Measurements from ENCODE around the gene MYADM.

MYADM gene, protein sequence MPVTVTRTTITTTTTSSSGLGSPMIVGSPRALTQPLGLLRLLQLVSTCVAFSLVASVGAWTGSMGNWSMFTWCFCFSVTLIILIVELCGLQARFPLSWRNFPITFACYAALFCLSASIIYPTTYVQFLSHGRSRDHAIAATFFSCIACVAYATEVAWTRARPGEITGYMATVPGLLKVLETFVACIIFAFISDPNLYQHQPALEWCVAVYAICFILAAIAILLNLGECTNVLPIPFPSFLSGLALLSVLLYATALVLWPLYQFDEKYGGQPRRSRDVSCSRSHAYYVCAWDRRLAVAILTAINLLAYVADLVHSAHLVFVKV

DNA sequence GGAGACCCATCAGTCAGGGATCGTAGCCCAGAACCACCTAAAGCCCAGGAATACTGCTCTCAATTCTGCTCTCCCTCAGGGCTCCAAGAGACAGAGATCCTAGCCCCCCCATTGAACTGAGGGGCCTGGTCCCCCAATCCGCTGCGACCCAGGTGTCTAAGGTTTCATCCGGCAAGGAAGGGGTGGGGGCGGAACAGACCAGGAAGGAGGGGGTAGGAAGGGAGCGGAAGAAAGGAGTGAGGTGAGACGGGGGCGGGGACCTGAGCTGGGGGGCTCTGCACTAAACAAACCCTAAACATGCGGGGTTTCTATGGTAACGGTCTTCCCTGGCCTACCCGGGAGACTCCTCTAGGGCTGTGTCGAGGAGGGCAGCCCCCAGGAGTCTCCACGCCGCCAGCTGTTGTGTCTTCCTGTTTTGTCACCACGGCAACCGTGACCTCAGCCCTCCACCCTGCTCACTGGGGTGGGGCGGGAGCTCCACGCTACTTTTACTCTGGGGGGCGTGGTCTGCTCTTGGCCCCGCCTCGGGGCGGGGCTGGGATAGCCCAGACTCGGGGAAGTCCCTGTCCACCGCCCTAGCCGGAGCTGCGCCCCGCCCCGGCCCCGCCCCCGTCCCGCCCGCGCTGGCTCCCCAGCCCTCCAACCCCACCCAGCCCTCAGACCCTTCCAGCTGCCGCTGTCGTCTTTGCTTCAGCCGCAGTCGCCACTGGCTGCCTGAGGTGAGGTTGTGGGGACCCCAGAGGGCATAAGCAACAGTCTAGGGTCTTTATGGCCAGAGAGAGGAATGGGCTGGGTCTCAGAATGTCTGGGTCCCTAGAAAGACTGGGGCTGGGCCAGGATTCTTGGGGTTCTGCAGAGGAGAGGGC lies at the start of gene MYADM:
Gene MYADM (plus strand): TSS at position 659 of the 866 bp plus-strand sequence. CDS start 5,647 bp downstream, outside the sequence.
- TF ChIP-seq, protein P1, sequence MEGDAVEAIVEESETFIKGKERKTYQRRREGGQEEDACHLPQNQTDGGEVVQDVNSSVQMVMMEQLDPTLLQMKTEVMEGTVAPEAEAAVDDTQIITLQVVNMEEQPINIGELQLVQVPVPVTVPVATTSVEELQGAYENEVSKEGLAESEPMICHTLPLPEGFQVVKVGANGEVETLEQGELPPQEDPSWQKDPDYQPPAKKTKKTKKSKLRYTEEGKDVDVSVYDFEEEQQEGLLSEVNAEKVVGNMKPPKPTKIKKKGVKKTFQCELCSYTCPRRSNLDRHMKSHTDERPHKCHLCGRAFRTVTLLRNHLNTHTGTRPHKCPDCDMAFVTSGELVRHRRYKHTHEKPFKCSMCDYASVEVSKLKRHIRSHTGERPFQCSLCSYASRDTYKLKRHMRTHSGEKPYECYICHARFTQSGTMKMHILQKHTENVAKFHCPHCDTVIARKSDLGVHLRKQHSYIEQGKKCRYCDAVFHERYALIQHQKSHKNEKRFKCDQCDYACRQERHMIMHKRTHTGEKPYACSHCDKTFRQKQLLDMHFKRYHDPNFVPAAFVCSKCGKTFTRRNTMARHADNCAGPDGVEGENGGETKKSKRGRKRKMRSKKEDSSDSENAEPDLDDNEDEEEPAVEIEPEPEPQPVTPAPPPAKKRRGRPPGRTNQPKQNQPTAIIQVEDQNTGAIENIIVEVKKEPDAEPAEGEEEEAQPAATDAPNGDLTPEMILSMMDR (IDR thresholded peaks at IDR 0.05) = no peak

DNA sequence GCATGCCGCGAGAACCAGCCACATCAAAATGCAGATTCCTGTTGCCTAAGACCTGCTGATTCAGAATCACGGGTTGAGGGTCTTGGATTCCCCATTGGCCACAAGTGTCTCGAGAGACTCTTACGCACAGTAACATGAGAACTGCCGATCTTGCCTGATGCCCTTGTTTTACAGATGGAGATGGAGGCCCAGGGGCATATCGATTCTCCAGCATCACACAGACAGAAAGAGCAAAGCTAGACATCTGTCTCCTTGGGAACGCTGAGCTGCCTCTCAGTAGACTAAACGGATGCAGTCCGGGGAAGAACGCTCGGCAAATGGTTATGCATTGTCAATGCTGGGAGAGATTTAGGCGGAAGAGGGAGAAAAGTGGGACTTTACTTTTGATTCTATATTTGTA lies 48.9 kb upstream of the MYADM start:
- TF ChIP-seq, protein P1 (IDR thresholded peaks at IDR 0.05) = no peak

DNA sequence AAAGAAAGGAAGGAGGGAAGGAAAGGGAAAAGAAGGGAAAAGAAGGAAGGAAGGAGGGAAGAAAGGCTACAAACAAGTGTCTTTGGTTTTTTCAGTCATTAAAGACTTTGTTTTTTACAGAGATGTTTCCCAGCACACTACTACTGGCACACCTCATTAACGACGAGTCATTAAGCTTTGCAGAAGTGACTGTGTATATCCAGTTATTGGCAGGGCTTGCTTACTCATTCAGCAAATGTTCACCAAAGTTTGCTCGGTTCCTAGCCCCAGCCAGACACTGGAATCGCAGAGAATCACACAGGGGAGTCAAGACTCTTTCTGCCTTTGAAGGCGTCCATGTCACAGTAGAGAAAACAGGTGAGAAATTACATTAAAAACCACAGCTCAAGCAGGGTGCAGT lies 47.8 kb upstream of the MYADM start:
- TF ChIP-seq, protein P1 (IDR thresholded peaks at IDR 0.05) = no peak

DNA sequence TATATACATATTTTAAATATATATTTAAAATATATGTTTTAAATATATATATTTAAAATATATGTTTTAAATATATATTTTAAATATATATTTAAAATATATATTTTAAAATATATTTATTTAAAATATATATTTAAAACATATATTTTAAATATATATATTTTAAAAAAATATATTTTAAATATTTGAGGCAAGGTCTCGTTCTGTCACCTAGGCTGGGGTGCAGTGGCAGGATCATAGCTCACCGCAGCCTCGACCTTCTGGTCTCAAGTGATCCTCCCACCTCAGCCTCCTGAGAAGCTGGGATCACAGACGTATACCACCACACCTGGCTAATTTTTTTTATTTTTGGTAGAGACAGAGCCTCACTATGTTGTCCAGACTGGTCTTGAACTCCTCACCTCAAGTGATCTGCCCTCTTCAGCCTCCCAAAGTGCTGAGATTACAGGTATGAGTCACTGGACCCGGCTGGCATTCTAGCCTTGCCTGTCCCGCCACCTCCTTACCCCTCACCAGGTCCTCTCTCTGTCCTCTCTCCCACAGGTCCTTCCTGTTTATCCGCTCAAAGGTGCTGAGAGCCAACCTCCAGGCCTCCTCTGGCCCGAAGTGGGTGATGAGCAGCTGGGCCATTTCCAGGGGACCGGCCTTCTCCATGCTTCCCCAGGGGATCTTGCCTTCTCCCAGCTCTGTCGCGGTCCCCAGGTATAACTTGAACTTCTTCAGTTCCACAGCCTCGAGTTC lies 44.1 kb upstream of the MYADM start:
- TF ChIP-seq, protein P1 (IDR thresholded peaks at IDR 0.05) = no peak

DNA sequence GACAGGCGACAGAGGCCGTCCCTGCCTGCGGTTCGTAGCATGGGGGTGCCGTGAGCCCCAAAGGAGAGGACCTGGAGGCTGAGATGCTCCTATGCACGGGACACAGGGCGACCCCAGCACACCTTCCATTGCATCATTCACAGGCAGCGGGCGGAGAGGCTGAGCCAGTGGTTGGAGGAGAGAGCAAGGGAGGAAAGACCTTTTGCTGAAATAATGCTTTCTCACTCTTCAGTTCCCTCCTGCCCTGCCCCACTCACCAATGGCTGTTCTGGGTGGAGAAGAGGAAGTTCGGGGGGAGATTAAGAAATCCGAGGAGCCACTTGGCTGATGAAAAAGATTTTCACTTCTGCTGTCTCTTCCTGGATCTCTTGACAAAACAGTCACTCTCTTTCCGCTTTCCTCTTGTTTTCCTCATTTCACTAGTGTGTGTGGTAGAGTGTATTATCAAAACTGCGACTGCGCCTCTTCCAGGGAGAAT lies 43.5 kb upstream of the MYADM start, which contains the start of gene NLRP12:
Gene NLRP12 (minus strand): TSS at position 181 of the 478 bp plus-strand sequence. CDS start 140 bp downstream, at position 41.
- TF ChIP-seq, protein P1 (IDR thresholded peaks at IDR 0.05) = no peak

DNA sequence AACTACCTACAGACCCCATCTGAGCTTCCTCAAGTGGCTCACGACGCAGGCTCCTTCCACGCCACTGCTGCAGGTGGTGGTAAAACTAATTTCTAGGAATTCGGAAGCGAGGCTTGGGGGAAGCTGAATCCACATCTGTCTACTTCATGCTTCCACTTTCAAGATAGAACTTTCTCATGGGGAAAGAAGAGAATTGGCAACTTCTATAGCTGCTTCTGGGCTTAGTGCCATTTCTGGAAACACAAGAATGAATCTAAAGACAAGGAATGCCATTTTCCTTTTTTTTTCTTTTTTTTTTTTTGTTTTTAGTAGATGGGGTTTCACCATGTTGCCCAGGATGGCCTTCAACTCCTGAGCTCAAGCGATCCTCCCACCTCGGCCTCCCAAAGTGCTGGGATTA lies 40.8 kb upstream of the MYADM start:
- TF ChIP-seq, protein P1 (IDR thresholded peaks at IDR 0.05) = no peak

DNA sequence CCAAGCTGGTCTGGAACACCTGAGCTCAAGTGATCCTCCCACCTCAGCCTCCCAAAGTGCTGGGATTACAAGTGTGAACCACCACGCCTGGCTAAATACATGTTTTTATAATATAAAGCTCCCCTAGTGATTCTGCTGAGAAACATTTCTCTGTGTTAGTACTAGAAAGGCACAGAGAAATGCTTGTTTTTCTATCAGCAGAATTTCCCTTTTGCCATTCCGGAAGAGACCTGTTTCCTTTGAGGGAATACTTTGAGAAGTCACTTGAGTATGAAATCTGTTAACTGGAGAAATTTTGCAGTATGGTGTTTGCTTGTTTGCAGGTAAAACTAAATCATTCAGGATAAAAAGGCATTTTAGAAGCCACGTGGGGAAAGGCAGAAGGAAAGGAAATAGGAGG lies 39.2 kb upstream of the MYADM start:
- TF ChIP-seq, protein P1 (IDR thresholded peaks at IDR 0.05) = no peak

All from LNCAP (cell line).